GM21825 (cell line): Measurements from ENCODE around the gene ADORA1.

ENCODE experiments used
- ATAC-seq: cut with Tn5 transposase; IDR thresholded peaks from one replicate; pipeline ENCODE4 v1.9.1; 2021; ENCODE audit warnings: mild to moderate bottlenecking, moderate library complexity; ENCODE audit not compliant: unreplicated experiment

The ADORA1 gene

DNA sequence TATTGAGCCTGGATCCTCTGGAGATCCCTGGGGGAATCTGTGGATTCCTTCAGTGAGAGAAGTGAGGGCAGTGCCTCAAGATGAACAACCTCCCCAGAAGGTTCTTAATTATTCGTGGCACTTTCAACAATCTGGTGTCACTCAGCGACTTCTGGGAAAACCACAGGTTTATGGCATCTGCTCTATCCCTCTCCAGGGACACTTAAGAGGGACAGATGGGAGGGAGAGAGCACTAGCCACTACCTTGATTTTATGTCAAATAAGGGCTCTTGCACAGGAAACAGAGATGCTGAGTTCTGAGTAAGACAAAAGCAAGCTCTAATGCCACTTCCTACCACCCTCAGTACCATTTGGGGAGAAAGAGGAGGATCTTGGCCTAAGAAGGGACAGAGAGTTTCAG is 80.2 kb downstream of the ADORA1 start:
- ATAC-seq = no peak

DNA sequence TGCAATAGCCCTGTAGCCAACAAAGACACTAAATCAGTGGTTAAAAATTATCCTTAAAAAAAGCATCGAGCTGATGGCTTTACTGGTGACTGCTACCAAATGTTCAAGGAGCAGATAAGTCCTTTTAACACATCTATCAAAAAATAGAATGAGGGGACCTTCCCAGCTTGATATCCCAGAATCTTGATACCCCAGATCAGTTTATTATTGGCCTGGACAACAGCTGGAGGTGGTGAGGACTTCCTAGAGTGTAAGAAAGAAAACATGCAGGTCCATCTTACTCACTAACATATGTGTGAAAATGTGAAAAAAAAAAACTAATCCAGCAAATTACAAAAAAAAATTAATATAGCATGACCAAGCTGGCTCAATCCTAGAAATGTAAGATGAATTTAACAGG is 80.7 kb downstream of the ADORA1 start:
- no peak for ATAC-seq

DNA sequence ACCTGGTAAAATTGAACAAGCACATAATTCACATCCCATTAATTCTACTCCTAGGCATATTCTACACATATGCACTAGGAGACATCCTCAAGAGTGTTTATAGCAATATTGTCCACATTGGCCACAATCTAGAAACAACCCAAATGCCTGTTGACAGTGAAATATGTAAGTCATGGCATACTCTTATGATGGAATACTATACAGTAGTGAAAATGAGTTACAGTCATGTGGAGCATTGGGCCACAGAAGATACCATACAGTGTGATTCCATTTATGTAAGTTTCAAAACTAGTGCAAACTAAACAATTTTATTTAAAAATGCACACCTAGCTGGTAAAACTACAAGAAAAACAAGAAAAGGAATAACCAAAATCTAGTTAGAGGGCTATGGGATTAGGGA is 82.8 kb downstream of the ADORA1 start:
- no peak for ATAC-seq

DNA sequence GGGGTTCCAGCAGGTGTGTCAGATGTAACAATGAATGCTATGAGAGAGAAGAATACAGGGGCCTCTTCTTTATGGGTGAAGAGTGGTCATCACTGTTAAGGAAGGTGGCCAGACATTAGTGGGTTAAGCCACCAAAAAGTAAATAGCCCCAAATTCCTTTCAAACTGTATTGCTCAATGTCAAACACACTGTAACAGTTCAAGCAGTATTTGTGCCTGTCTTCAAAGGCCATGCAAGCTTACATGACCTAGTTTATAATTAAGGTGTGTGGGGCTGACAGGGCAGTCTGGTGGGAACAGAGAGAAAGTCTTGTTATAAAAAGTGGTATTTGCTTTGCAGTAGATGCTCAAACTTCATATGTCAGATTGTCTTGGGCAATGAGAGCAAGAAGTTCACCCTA is 83.5 kb downstream of the ADORA1 start:
- ATAC-seq = no peak

- no peak for ATAC-seq
Observed at GRCh38 chr1:203211812-203212211, 84.3 kb downstream of the ADORA1 start.

DNA sequence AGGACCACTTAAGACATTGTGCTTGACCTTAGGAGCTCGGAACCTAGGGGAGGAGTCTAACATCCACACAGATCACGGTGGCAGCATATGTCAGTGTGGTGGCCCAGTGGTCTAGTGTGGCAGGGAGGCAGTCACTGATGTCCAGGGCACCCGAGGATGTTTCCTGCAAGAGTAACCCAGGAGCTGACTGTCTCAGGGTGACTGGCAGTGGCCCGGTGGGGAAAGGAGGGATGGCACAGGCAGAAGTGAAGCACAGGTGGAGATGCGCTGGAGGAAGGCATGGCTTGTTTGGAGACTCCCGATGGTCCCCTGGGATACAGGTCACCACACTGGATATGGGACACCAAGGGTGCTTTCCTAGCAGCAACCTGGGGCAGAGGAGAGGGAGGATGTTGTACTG is 85.6 kb downstream of the ADORA1 start:
- no peak for ATAC-seq

GRCh38 chr1:203214871-203215270 is 87.3 kb downstream of the ADORA1 start:
- ATAC-seq = no peak

DNA sequence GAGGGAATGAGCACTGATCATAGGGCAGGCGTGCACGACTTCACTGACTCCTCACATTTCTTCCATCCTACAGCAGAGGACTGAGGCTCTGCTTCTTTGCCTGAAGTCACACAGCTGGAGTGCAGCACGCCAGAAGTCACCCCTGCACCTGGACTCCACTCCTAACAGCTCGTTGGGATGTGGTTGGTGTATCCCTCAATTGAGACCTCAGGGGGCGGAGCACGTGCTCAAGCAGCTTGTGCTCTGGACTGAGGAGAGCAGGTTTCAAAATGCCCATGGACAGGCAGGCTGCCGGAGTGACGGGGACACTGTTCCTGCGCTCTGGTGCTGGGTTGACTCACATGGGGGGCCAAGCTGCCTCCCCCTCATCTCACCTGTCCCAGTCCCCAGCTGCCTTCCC is 88.0 kb downstream of the ADORA1 start:
- no peak for ATAC-seq

DNA sequence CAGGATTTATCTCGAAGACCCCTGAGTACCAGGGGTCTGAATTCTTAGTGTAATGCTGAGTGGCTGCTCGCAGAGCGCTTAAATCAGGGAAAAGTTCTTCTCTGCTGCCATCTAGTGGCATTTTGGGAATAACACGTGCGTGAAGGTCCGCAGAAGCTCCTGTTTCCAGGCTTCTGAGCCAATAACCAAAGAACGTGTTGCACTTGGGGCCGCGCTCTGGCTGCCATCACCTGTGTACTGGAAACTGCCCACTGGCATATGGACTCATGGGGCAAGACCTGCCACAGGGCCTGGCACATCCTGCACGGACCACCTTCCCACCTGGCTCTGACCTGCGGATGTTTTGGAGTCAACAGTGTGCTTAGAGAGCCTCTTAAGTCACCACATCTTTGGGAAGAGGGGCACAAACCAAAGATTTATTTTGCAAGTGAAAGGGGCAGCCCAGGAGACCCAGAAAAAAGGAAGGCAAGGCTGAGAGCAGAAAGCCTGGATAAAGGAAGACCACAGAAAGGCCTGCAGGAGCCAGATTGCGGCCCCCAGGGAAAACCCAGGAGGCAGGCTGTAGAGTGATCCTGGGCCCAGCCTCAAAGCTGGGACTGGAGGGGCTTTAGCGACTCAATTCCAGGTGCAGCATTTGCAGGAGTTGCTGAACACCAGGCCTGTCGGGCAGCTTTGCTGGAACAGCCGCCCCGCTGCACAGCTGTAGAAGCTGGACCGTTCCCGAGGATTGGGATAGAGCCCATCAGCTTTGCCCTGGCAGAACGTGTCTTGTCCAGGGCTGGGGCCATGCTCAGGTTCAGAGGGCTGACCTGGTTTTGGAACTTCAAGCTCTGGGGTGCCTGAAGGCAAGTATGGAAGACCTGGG is 89.0 kb downstream of the ADORA1 start:
- no peak for ATAC-seq
